ENCODE results near the gene LILRB4.
"Not testable (repeated sequence)": the region's sequence is repeated elsewhere in the genome, so short reads cannot be mapped to it uniquely, and the experiment has no call there.

LILRB4 gene

GRCh38 chr19:54650108-54650655 lies 12.6 kb upstream of the LILRB4 start:
- no peak for DNase-seq

- DNase-seq = no peak
Observed at GRCh38 chr19:54653181-54653809, 9.5 kb upstream of the LILRB4 start.

DNA sequence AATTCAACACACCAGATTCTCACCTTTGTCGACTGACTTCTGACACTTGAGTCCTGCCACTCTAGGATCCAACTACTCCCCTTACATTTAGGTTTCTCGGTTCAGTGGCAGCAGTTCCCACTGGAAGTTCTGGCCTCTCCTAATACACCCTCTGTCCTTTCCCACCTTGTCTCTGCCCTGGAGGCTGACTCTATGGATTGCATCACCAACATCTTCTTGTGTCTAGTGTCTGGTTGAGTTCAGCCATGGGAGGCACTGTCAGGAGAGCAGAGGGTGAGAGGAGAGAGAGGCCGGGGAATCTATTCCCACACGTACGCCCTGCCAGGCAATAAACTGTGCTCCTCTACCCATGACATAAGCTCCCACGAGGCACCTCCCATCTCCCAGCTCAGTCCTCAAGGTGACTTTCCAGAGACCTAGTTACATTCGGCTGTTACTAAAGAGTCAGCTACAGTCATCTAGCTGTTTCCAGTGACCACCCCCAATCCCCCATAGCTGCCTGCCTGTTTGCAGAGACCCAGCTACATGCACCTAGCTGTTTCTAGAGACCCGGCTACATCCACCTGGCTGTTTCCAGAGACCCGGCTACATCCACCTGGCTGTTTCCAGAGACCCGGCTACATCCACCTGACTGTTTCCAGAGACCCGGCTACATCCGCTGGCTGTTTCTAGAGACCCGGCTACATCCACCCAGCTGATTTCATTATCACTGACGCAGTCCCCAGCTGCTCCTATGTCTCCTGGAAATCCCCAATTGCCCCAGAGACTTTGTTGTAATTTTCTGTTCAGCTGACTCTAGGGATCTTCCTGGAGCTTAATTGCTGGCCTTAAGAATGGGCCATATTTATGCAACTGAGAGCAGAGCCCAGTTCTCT lies 8.1 kb upstream of the LILRB4 start:
- DNase-seq = no peak

- DNase-seq = no peak
Observed at GRCh38 chr19:54659300-54659699, 3.5 kb upstream of the LILRB4 start.

- DNase-seq = no peak
Observed at GRCh38 chr19:54660306-54660705, 2.5 kb upstream of the LILRB4 start.

GRCh38 chr19:54660964-54661363 lies 1.8 kb upstream of the LILRB4 start:
- no peak for DNase-seq

GRCh38 chr19:54661846-54662481 lies 821 bp upstream of the LILRB4 start:
- no peak for DNase-seq

DNA sequence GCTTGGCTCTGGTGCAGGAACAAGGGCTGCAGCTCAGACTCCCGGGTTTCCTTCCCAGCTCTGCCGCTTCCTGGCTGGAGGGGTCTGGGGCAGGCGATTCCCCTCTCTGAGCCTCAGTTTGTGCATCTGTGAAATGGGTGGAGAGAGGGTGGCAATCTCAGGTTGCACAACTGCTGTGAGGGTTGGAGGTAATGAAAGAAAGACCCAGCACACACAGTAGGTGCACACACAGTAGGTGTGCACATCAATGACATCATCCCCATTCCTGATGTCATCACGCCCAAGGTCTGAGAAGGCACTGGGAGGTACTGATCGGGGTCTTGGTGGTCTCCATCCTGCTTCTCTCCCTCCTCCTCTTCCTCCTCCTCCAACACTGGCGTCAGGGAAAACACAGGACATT lies 2.7 kb downstream of the LILRB4 start:
- no peak for DNase-seq

DNA sequence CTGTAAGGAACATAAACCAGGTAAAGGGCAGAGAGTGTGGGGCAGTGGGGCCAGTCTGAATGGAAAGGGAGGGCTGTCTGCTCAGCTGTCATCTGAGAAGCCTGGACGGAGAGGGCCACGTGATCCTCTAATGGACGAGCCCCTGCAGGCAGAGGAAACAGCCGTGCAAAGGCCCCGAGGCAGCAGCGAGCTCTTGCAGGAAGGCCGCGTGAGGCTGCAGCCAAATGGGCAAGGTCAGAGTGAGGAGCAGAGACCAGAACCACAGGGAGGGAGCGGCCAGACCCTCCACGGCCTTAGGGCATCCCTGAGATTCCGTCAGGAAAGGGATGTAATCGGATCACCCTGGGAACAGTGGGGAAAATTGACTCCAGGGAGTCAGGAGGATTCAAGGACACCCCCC lies 4.4 kb downstream of the LILRB4 start:
- no peak for DNase-seq

DNA sequence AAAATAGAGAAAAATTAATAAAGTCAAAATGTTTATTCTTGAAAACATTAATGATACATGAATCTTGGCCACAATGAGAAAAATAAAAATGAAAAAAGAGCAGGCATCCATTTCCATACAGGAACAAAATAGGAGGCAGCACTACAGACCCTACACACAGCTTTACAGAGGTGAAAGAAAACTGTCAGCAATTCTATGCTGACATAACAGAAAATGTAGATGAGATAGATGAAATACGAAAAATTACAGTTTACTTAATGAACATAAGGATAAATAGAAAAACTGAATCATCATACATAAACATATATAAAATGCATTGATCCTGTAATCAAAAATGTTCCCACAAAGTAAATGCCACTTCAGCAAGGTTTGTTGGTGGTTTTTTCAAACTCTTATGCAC lies 5.6 kb downstream of the LILRB4 start:
- DNase-seq = no peak

- no peak for DNase-seq
Observed at GRCh38 chr19:54670576-54671357, 8.0 kb downstream of the LILRB4 start.

- DNase-seq = no peak
Observed at GRCh38 chr19:54673222-54673621, 10.4 kb downstream of the LILRB4 start.

- no peak for DNase-seq
Observed at GRCh38 chr19:54674021-54674617, 11.3 kb downstream of the LILRB4 start.

- DNase-seq = peak; percentile 24
Observed at GRCh38 chr19:54676210-54676834, 13.5 kb downstream of the LILRB4 start.

- no peak for DNase-seq
Observed at GRCh38 chr19:54677217-54677616, 14.4 kb downstream of the LILRB4 start.

- DNase-seq = not testable (repeated sequence)
Observed at GRCh38 chr19:54681596-54681995, 18.8 kb downstream of the LILRB4 start.

GRCh38 chr19:54682306-54682856 lies 19.6 kb downstream of the LILRB4 start:
- DNase-seq = no peak

- DNase-seq = peak; percentile 37
Observed at GRCh38 chr19:54684527-54684926, 21.7 kb downstream of the LILRB4 start.

GRCh38 chr19:54691582-54692297 lies 29.0 kb downstream of the LILRB4 start:
- no peak for DNase-seq

GRCh38 chr19:54692298-54692615 lies 29.5 kb downstream of the LILRB4 start:
- no peak for DNase-seq

- no peak for DNase-seq
Observed at GRCh38 chr19:54694648-54695047, 31.9 kb downstream of the LILRB4 start.

Data from DMS153 (cell line).